HEK293 (cell line): Measurements from ENCODE around the gene EFNB1.

Experiments
- GLIS2 ChIP-seq: fragments of 450-650 bp; formaldehyde crosslinking; IDR thresholded peaks from 2 replicates; pipeline ENCODE4 v1.5.1; 2016; ENCODE audit warnings: missing biosample characterization, missing genetic modification characterization
- PRDM1 ChIP-seq: fragments of 450-650 bp; formaldehyde crosslinking; IDR thresholded peaks from 2 replicates; pipeline ENCODE4; 2016; ENCODE audit warnings: missing biosample characterization, missing genetic modification characterization
- ZNF140 ChIP-seq: fragments of 450-650 bp; formaldehyde crosslinking; IDR thresholded peaks from 2 replicates; pipeline ENCODE4 v1.5.1; 2016; ENCODE audit warnings: missing biosample characterization, missing genetic modification characterization
- ZNF274 ChIP-seq, 2 experiments: fragments of 200-500 bp in 1 of 2; fragments of 450-650 bp in 1 of 2; sonication (Bioruptor generic) in 1 of 2; formaldehyde crosslinking in 1 of 2; IDR thresholded peaks; 2 replicates each; pipeline versions ENCODE4 v1.5.1 to v1.6.1; 2014 to 2016; ENCODE audit warnings: borderline replicate concordance in 1 of 2, inconsistent platforms in 1 of 2, low read length in 1 of 2, missing biosample characterization in 1 of 2, missing genetic modification characterization in 1 of 2
- ZNF324 ChIP-seq: fragments of 450-650 bp; formaldehyde crosslinking; IDR thresholded peaks from 2 replicates; pipeline ENCODE4 v1.5.1; 2016; ENCODE audit warnings: missing biosample characterization, missing genetic modification characterization
- ZNF501 ChIP-seq: fragments of 450-650 bp; formaldehyde crosslinking; IDR thresholded peaks from 2 replicates; pipeline ENCODE4 v1.5.1; 2016; ENCODE audit warnings: missing biosample characterization, missing genetic modification characterization
- TF ChIP-seq, protein P1 (sequence below): fragments of 450-650 bp; formaldehyde crosslinking; IDR thresholded peaks from 2 replicates; pipeline ENCODE4 v1.5.1; 2016; ENCODE audit warnings: missing biosample characterization, missing genetic modification characterization
- TF ChIP-seq, protein P2 (sequence below): fragments of 450-650 bp; formaldehyde crosslinking; IDR thresholded peaks from 2 replicates; pipeline ENCODE4 v1.5.1; 2016; ENCODE audit warnings: missing biosample characterization, missing genetic modification characterization

DNA sequence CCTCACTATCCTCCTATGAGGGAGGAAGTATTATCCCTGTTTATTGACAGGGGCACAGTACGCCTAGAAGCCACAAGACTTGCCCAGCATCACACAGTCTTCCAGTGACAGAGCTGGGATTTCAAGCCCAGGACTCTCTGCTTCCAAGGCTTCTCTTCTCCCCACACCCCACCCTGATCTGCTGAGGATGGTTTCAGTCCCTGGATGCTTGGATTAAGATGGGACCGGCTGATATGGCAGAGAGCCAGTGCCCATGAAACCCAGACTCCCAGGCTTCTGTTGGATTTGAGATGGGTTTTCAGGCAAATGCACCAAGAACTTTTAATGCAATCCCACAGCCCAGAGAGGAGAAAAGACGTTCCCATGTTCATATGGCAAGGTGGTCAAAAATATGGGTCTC lies 23.2 kb downstream of the EFNB1 start:
- TF ChIP-seq ZNF140 (no peak), ZNF274 (IDR thresholded peaks at IDR 0.05; ENCODE audit: low read length) (no peak), ZNF274 (tag by site-specific recombination; IDR thresholded peaks at IDR 0.05; ENCODE audit: borderline replicate concordance) (no peak), ZNF501 (tag by site-specific recombination) (no peak), GLIS2 (tag by site-specific recombination) (no peak), PRDM1 (no peak), ZNF324 (tag by site-specific recombination) (no peak)
- TF ChIP-seq, protein P1, sequence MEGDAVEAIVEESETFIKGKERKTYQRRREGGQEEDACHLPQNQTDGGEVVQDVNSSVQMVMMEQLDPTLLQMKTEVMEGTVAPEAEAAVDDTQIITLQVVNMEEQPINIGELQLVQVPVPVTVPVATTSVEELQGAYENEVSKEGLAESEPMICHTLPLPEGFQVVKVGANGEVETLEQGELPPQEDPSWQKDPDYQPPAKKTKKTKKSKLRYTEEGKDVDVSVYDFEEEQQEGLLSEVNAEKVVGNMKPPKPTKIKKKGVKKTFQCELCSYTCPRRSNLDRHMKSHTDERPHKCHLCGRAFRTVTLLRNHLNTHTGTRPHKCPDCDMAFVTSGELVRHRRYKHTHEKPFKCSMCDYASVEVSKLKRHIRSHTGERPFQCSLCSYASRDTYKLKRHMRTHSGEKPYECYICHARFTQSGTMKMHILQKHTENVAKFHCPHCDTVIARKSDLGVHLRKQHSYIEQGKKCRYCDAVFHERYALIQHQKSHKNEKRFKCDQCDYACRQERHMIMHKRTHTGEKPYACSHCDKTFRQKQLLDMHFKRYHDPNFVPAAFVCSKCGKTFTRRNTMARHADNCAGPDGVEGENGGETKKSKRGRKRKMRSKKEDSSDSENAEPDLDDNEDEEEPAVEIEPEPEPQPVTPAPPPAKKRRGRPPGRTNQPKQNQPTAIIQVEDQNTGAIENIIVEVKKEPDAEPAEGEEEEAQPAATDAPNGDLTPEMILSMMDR (tag by site-specific recombination), result no peak
- TF ChIP-seq, protein P2, sequence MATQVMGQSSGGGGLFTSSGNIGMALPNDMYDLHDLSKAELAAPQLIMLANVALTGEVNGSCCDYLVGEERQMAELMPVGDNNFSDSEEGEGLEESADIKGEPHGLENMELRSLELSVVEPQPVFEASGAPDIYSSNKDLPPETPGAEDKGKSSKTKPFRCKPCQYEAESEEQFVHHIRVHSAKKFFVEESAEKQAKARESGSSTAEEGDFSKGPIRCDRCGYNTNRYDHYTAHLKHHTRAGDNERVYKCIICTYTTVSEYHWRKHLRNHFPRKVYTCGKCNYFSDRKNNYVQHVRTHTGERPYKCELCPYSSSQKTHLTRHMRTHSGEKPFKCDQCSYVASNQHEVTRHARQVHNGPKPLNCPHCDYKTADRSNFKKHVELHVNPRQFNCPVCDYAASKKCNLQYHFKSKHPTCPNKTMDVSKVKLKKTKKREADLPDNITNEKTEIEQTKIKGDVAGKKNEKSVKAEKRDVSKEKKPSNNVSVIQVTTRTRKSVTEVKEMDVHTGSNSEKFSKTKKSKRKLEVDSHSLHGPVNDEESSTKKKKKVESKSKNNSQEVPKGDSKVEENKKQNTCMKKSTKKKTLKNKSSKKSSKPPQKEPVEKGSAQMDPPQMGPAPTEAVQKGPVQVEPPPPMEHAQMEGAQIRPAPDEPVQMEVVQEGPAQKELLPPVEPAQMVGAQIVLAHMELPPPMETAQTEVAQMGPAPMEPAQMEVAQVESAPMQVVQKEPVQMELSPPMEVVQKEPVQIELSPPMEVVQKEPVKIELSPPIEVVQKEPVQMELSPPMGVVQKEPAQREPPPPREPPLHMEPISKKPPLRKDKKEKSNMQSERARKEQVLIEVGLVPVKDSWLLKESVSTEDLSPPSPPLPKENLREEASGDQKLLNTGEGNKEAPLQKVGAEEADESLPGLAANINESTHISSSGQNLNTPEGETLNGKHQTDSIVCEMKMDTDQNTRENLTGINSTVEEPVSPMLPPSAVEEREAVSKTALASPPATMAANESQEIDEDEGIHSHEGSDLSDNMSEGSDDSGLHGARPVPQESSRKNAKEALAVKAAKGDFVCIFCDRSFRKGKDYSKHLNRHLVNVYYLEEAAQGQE (tag by site-specific recombination), result no peak
